Stimulated activated CD4-positive, alpha-beta T cell treated with anti-CD3 and anti-CD28 coated beads, Interleukin-12 subunit alpha, Interleukin-12 subunit beta, amount 100 ng/mL, for 24 hours (primary cell): ENCODE measurements around the gene COPA.
A peak's percentile ranks its signal among the peaks of the same experiment; 100 is the strongest.
"Not testable (repeated sequence)": the region's sequence is repeated elsewhere in the genome, so short reads cannot be mapped to it uniquely, and the experiment has no call there.

Source experiments
- DNase-seq, 2 experiments: peaks; one replicate each; pipeline ENCODE4 v3.0.0-alpha.2; 2020; ENCODE audit warnings: low read depth in 2 of 2

The COPA gene

DNA sequence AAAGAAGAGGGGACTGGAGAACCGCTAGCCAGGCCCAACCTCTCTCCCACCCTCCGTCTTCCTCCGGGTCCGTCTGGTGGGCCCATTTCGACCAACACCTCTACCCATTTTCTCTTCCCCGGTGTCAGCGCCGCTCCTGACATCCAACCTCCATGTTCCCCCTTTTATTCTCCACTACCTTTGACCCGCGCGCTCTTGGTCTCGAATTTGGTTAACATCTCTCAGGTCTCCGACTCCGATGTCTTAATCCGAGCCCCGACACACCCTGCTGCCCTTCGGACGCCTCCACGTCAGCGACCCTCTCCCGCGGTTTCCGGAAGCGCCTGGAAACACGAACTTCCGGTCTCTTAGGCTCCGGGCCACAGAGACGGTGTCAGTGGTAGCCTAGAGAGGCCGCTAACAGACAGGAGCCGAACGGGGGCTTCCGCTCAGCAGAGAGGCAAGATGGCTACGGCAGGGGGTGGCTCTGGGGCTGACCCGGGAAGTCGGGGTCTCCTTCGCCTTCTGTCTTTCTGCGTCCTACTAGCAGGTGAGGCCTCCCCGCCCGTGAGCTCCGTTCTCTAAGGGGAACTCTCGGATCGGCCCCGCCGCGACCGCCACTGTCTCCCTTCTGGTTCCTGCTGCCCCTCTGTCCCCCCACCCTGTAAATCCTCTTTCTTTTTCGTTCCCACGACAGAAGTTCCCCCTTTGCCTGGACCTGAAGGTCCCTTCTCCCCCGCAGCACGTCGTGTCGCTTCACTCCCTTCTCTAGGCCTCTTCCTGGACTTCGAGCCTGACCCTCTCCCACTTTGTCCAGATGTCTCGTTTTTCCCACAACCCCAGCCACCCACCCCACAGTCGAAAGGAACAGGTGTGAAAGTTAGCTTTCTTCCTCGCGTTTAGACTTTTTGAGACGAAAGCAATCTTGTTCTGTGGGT, at the start of gene COPA, which contains the start of gene NCSTN:
COPA (minus strand) TSS at position 298 of the 917 bp plus-strand sequence; CDS start at position 218, 80 bp downstream.
NCSTN (plus strand) TSS at position 431 of the 917 bp plus-strand sequence; CDS start at position 445, 14 bp downstream.
- DNase-seq = peak; percentile 78 to 86

DNA sequence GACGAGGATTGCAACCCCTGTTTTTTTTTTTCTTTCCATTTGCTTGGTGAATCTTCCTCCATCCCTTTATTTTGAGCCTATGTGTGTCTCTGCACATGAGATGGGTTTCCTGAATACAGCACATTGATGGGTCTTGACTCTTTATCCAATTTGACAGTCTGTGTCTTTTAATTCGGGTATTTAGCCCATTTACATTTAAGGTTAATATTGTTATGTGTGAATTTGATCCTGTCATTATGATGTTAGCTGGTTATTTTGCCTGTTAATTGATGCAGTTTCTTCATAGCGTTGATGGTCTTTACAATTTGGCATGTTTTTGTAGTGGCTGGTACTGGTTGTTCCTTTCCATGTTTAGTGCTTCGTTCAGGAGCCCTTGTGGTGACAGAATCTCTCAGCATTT, 45.4 kb upstream of the COPA start:
- not testable (repeated sequence) for DNase-seq

DNA sequence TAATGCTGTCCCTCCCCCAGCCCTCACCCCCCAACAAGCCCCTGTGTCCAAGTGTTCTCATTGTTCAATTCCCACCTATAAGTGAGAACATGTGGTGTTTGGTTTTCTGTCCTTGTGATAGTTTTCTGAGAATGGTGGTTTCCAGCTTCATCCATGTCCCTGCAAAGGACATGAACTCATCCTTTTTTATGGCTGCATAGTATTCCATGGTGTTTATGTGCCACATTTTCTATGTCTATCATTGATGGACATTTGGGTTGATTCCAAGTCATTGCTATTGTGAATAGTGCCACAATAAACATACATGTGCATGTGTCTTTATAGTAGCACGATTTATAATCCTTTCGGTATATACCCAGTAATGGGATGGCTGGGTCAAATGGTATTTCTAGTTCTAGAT, 41.8 kb upstream of the COPA start:
- not testable (repeated sequence) for DNase-seq

DNA sequence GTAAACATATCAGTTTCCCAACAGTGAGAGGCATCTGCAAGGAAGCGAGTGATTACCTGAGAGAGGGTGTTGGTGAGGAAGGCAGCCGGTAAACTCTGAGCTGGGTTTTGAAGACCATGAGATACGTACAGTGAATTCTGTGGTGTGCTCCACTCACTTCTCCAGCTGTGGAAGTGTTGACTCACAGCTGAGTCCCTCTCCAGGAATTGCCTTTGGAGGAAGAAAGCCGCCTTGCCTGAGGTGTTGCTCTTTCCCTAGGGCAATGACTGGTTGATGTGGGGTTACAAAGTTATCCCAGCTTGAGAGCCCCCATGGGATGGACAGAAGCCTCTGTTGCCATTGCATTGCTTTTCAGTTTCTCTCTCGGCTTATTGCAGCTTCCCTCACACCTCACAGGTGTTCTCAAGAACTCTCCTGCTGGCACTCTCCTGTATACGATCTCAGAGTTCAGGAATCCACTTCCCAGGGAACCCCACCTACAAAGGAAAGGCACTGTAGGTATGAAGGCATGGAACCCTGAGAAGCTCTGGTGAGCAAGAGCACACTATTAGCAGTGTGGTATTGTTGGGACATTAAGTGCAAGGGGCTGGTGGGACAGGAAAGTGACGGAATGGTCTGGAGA, 34.6 kb upstream of the COPA start:
- no peak for DNase-seq

DNA sequence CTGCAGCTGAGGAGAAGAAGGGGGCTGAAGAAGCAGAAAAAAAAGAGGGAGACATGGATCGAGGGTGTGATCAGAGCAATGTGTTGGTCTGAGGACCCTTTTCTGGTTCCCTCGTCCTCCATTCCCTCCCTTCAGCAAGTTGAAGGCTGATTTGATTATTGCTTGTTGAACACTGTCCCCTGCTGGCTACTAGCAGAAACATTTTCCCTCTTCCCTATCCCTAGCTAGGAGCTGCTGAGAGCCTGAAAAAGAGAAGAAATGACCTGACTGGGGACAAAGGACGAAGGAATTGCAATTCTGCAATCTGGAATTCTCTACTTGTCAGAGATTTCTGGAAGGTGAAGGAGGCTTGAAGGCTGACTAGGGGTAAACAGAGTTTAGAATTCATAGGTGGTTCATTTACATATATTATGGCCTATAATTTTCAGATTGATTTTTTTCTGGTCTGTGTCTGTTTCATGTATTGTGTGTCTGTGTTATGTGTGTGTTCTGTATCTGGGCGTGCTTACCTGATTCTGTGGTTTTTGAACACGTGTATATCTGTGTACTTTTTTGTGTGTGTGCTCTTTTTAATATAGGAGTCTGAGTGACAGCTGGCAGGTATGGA, 33.6 kb upstream of the COPA start:
- DNase-seq = no peak

DNA sequence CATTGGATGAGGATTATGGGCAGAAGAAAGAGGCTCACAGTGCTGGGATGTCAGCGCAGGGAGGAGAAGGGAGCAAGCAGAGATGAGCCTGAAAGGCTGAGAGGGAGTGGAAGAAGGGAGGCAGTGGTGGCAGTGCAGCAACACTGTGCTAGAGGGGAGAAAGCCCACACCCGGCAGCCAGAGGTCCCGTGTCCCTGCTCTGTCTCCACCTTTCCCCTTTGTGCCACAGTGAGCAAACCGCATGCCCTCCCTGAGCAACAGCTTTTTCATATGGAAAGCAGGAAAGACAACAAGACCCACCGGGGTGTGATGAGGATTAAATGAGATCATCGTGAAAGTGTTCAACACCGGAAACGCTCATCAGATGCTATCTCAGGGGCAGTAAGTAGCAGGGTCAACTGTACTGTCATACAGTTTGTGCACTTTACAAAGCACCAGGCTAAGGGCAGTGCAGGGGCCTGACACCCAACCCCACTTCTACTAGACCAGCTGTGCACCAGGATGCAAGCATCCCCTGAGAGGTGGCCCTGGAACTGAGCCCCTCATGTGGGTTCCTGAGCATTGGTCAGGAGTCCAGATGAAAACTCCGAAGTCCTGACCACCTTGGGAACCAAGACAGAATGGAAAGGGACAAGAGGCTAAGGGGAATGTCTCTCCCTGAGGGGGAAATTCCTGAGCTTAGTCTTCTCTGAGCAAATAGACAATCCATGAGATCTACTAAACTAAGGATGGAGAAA, 32.9 kb upstream of the COPA start:
- DNase-seq = no peak

DNA sequence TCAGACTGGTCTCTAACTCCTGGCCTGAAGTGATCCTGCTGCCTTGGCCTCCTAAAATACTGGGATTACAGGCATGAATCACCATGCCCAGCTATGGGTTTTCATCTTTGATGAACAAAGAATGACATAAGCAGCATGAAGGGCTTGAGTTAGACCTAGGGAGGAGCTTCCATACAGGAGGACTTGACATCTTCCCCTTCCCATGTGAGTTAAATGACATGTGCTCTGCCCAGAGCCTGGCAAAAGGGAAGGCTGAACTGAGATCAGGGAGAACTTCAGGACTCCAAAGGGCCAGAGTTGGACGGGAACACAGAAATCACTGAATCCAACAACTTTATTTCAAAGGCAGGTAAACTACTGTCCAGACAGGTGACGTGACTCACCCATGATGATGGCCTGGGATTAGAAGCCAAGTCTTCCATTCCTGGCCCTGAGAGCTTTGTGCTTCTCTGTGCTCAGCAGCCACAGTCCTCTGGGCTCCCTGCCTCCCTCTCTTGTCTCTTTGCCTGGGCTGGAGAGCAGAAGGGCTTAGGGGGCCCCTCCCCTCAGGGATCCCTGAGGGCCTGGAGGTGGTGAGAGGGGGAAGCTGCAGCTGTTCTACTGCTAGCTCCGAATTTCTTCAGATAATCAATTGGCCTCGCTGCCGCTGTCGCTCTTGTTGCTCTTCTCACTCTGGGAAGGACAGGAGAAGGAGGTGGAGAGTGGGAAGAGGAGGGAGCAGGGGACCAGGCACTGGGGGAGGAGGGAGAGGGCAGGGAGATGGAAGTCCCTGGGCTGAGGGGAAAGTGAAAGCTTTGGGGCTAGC, 31.5 kb upstream of the COPA start:
- DNase-seq = no peak

DNA sequence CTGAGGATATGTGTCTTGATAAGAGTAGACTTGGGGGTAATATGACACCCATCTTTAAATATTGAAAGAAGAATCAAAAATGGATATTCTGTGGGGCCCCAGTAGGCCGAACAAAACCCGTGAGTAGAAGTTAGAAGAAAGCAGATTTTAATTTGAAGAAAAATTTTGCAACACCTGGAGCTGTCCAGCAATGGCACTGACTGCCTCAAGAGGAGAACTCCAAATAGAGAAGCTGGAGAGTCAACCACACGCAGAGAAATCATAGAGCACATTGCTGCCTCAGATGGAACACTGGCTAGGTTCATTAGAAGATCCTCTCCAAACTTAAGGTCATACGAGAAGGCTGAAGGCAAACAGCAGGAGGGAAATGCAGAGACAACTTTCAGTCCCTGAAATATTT, 30.6 kb upstream of the COPA start:
- DNase-seq = no peak

DNA sequence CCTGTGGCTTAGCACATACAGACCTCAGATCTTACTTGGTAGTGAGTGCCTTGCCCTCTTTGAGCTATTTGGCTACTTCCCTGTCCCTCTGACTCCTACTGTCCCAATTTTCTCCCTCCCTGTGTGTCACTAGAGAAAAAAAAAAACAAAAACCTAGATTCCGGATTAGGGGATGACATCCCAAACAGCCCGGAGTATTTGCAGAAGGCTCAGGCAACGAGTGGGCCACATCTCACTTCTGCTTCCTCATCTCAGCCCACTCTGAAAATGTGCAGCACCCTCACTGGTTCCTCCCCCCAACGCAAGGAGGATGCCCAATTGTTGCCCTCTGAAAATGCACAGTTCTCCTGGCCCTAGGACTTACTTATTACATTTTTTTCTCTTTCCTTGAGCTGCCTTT, 28.7 kb upstream of the COPA start:
- no peak for DNase-seq

DNA sequence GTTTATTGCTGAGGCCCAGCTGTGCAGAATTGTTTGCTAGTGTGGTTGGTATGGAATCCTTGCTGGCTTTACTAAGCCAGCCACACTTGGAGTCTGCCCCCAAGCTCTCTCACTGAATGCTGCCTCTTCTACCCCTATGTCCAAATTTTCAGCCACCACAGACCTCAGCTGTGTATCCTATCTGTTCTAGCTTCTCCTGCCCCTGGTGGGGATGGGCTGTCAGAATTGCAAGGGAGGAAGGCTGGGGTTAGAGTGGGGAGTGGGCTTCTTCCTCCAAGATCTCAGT, 28.2 kb upstream of the COPA start:
- DNase-seq = no peak

DNA sequence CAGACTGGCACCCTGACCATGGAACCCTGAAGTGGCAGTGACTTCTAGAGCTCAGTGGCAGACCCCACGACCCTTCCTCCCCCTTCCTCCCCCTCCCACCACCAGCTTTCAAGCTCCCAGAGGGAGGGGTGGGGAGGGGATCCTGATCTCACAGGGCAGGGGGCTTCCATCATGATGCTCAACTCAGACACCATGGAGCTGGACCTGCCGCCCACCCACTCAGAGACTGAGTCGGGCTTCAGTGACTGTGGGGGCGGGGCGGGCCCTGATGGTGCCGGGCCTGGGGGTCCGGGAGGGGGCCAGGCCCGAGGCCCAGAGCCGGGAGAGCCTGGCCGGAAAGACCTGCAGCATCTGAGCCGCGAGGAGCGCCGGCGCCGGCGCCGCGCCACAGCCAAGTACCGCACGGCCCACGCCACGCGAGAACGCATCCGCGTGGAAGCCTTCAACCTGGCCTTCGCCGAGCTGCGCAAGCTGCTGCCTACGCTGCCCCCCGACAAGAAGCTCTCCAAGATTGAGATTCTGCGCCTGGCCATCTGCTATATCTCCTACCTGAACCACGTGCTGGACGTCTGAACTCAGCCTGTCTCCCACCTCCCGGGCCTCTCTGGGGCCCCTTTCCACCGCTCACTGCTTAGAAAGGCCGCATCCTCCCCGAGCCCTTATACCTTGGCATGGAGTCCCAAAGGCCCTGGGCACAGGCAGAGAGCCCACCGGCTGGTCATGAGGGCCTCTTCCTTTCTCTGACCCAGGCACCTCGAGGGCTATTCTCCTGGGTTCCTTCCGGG, 27.7 kb upstream of the COPA start:
- no peak for DNase-seq

DNA sequence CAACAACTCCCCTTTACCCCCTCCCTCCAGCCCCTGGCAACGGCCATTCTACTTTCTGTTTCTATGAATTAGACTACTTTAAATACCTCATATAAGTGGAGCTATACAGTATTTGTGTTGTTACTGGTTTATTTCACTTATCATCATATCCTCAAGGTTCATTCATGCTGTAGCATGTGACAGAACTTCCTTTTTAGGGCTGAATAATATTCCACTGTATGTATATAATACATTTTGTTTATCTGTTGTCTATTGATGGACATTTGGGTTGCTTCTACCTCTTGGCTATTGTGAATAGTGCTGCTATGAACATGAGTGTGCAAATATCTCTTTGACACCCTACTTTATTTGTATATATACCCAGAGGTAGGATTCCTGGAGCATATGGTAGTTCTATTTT, 26.0 kb upstream of the COPA start:
- DNase-seq = no peak

DNA sequence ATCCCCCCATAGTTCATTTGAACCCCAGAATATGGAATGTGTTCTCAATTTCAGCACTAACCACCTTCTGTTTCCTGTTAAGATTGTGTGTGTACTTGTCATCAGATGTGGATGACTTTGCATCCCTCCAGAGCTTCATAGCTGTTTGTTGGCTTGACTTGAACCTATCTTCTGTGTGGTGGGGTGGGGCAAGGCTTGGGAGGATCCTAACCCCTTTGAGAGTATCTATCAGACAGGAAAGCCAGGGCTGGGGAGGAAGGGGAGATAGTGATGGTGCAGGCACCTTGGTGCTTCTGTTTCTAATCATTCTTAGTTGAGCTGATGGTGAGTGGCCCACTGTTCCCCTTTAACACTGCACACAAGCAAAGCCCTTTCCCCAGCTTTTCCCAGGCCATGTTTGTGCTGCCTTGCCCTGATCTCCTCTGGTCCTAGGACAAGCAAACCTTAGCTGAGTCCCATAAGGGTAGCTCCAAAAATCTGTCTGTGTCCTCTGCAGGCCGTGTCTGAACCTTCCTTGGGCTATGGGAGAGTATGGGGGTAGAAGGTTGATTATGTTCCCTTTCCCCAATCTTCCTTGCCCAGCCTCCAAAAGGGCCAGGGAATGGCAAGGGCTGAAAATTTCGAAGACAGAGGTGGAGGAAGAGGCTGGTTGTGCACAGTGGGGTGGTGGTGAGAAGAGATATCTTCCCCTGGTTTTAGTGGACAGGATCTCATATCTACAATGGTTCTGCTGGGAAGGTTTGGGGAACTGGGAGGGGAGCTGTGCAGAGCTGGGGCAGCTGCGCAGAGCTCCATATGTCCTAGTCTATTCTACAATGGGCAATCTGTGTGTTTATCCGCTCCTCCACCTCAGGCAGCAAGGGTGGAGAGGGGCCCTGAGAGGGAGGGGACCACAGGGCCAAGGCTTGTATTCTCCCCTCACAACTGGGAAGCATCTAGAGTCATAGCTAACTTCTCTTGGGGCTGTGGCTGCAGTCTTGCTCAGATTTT, 25.2 kb upstream of the COPA start:
- DNase-seq = no peak

DNA sequence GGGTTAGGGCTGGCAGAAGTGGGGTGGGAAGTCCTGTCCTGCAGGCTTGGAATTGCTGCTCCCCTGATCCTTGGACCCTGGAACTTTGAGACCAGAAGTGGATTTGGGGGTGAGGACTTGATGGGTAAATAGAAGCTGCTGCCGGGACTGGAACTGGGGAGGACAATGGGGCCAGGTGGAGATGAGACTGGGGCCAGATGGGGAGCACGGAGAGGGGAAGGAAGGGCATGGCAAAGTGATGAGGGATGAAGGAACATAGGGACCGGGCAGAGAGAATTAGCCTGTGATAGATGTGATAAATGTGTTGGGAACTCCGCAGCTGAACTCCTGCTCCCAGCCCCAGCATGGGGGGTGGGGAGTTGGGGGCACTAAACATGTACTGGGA, 24.5 kb upstream of the COPA start:
- DNase-seq = no peak

DNA sequence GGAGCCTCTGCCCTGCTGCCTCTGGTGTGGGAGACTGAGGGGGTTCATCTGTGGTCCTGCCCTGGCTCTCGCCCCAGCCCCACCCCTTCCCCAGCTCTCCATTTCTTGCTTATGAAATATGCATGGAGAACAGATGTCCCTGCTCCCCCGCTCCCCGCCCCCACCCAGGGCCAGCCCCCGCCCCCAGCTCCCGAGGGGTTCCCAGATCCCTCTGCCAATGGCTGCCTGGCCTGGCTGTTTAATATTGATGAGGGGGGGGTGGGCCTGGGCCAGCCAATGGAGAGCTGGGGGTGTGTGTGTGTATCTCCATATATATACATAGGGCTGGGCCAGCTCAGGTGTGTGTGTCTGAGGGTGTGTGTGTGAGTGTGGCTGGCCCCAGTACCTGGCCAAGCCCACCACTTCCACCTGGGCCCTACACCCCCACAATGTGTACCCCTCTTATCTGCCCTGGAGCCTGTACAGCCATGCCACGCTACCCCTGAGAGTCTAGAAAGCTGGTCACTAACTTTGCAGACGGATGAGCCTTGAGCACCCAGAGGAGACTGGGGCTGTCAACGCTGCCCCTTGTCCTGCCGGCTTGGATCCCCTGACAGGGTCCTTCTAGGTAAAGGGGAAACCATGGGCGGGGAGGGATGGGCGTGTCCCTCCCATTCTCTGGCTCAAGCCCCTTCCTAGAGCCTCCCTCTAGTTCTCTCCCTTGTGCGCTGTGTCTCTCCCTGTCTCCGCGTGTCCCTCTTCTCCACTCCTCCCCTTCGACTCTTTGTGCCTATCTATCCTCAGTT, 23.9 kb upstream of the COPA start, which contains the start of gene NHLH1:
NHLH1 (plus strand) TSS at position 341 of the 785 bp plus-strand sequence. CDS start 3,661 bp downstream, outside the sequence.
- no peak for DNase-seq

DNA sequence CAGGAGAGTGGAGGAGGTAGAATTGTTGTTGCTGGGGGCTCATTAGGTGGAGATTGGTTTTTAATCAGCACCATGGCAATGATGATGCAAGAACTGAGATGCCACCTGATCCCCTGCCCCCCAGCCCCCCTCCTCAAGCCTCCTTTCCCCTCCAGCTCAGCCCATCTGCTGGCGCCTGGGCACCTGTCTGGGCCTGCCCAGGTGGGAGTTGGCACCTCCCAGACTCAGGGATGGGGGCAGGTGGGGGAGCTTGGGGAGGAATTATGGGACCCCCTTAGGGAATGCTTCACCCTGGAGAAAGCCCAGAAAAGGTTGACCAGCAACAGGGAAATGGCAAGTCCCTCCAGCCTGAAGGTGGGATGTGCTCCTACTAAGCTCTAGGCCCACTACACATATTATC, 22.3 kb upstream of the COPA start:
- no peak for DNase-seq

DNA sequence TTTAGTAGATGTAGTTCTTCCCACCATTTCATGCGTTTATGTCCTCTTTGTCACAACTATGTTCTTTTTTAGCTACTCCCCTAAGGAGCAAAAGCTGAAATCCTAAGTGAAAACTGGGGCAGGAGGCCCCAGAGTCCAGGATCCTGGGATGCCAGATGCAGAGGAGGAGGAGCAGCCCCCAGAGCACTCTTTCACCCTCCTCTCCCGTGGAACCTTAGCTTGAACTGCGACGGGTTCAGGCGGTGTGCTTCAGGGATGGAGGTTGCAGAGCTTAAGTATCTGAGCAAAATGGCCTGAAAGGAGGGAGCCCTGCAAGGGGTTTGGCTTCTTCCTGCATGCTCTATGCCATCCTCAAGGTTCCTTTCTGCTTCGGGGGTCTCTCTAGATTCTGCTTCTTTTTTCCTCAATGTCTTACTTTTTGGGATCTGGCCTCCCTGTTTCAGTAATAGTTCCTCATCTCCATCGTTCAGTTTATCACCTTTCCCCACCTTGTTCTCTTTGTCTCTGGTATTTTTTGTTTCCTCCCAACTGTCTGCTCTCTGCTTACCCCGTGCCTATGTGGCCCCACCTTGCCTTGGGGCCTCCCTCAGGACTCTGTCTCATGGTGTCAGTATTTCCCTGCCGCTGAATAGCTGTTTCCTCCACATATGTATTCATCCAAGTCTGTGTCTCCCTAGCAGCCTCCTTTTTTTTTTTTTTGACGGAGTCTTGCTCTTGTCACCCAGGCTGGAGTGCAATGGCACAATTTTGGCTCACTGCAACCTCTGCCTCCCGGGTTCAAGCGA, 21.1 kb upstream of the COPA start:
- DNase-seq = no peak

DNA sequence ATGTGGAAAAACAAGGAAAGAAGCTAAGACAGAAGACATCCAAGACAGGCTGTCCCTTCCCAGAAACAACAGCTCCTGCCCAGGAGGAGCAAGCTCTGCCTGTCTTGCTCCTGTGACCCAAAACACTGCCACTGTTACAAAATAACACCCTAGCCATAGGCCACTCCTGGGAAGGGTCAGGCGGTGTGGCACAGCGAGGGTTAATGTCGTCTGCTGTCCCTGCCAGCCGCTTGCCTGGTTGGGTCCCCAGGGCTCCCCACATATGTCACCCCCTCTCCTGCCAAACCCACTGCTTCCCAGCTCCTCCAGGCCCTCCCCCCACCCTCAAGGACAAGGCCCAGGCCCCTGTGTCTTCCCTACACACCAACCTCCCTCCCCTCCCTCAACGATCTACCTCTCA, 20.0 kb upstream of the COPA start:
- DNase-seq = no peak
